ENCODE measurements around the gene DNMBP.

Gene DNMBP

GRCh38 chr10:99888622-99889021 is 121.1 kb downstream of the DNMBP start:
- Histone ChIP-seq H3K27ac (replicated peaks) (no peak overlapping the region), H3K27me3 (ENCODE audit: insufficient read depth, poor library complexity, severe bottlenecking) (no peaks in the 10 kb centered on the region)
- DNase-seq (ENCODE audit: low read depth in 1 of 2, low spot score in 1 of 2), result no peak

GRCh38 chr10:99883523-99883922 is 126.2 kb downstream of the DNMBP start:
- no peak overlapping the region for H3K4me3 ChIP-seq (replicated peaks; ENCODE audit: insufficient read depth, low read length)
- DNase-seq (ENCODE audit: low read depth in 1 of 2, low spot score in 1 of 2), result no peak
- TF ChIP-seq SPI1 (IDR thresholded peaks at IDR 0.05; ENCODE audit: borderline replicate concordance, low read depth) (no peak), GABPA (IDR thresholded peaks at IDR 0.05; ENCODE audit: low read depth) (no peak), REST (IDR thresholded peaks at IDR 0.05; ENCODE audit: insufficient replicate concordance, low read depth) (no peak), CTCF (IDR thresholded peaks at IDR 0.05; ENCODE audit: insufficient read depth, low read length) (no peak)
- H3K27ac ChIP-seq (replicated peaks), result no peak overlapping the region
- no peaks in the 10 kb centered on the region for H3K27me3 ChIP-seq (ENCODE audit: insufficient read depth, poor library complexity, severe bottlenecking)

More at GRCh38 chr10:99888622-99889021, 121.1 kb downstream of the DNMBP start:
- no peak overlapping the region for H3K4me3 ChIP-seq (replicated peaks; ENCODE audit: insufficient read depth, low read length)
- TF ChIP-seq POLR2AphosphoS5 (IDR thresholded peaks at IDR 0.05; ENCODE audit: low read depth) (no peak), SPI1 (IDR thresholded peaks at IDR 0.05; ENCODE audit: borderline replicate concordance, low read depth) (no peak), GABPA (IDR thresholded peaks at IDR 0.05; ENCODE audit: low read depth) (no peak), REST (IDR thresholded peaks at IDR 0.05; ENCODE audit: insufficient replicate concordance, low read depth) (no peak), CTCF (IDR thresholded peaks at IDR 0.05; ENCODE audit: insufficient read depth, low read length) (no peak)

GRCh38 chr10:99881371-99881770 is 128.4 kb downstream of the DNMBP start:
- no peak for DNase-seq (ENCODE audit: low read depth in 1 of 2, low spot score in 1 of 2)
- no peak for TF ChIP-seq GABPA (IDR thresholded peaks at IDR 0.05; ENCODE audit: low read depth)

GRCh38 chr10:99880080-99880835 is 129.5 kb downstream of the DNMBP start:
- TF ChIP-seq REST (IDR thresholded peaks at IDR 0.05; ENCODE audit: insufficient replicate concordance, low read depth), result no peak
- no peak for TF ChIP-seq SPI1 (IDR thresholded peaks at IDR 0.05; ENCODE audit: borderline replicate concordance, low read depth)
- no peak for TF ChIP-seq CTCF (IDR thresholded peaks at IDR 0.05; ENCODE audit: insufficient read depth, low read length)
- no peak for TF ChIP-seq POLR2AphosphoS5 (IDR thresholded peaks at IDR 0.05; ENCODE audit: low read depth)
- TF ChIP-seq GABPA (IDR thresholded peaks at IDR 0.05; ENCODE audit: low read depth), result no peak
- no peaks in the 10 kb centered on the region for H3K27me3 ChIP-seq (ENCODE audit: insufficient read depth, poor library complexity, severe bottlenecking)
- no peak for DNase-seq (ENCODE audit: low read depth in 1 of 2, low spot score in 1 of 2)
- H3K27ac ChIP-seq (replicated peaks), result no peak overlapping the region
- H3K4me3 ChIP-seq (replicated peaks; ENCODE audit: insufficient read depth, low read length), result no peak overlapping the region

More at GRCh38 chr10:99881371-99881770, 128.4 kb downstream of the DNMBP start:
- no peak overlapping the region for H3K27ac ChIP-seq (replicated peaks)
- H3K27me3 ChIP-seq (ENCODE audit: insufficient read depth, poor library complexity, severe bottlenecking), result no peaks in the 10 kb centered on the region
- H3K4me3 ChIP-seq (replicated peaks; ENCODE audit: insufficient read depth, low read length), result no peak overlapping the region

All from HL-60 (cell line).